ENCODE measurements around the gene MDH2.
A peak's percentile ranks its signal among the peaks of the same experiment; 100 is the strongest.

The MDH2 gene

DNA sequence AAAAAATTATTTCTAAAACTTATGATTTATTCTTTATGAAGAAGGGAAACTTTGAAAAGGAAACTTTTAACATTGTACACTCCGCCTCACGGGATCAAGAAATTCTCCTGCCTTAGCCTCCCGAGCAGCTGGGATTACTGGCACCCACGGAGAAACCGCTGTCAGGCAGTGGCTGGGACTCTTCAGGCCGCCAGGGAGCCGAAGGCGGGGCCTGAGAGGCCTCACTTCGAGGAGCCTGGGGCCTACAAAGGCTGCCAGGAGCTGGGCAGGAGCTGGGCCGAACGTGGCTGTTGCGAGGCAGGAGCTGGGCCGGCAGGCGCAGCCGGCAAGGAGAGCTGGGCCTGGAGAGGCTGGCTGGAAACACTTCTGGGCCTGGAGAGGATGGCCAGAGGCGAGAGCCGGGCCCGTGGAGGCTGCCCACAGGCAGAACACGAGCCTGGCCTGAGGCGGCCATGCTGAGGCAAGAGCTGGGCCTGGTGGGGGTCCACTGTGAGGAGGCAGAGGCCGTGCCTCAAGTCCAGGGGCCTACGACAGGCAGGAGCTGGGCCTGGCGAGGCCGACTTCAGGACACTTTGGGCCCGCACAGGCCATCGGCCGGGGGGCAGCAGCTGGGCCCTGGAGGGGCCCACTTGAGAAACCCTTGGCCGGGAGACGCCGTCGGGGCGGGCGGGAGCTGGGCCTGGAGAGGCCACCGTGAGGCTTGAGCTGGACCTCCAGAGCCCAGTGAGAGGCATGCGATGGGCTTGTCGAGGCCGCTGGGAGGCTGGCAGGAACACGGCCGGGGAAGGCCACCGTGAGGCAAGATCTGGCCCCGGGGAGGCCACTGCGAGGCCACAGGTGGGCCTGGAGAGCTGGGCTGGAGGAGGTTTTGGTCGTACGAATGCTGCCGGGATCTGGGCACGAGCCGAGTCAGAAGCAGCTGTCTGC, 23.7 kb downstream of the MDH2 start:
- Histone ChIP-seq H3K36me3 (replicated peaks in 1 of 2; ENCODE audit: control insufficient read depth in 2 of 2, insufficient read depth in 2 of 2, low read length in 2 of 2) (peaks cover 4 to 11% of the 10 kb centered on the region in 2 donors), H3K4me3 (ENCODE audit: low read length in 2 of 2) (no peak overlapping the region), H2BK120ac (ENCODE audit: low read depth, low read length) (peak overlapping the region; percentile 72), H3K27ac (replicated peaks; ENCODE audit: low read length) (no peak overlapping the region), H4K91ac (ENCODE audit: low read depth, low read length, poor library complexity) (no peak overlapping the region), H2BK5ac (ENCODE audit: low read length) (peak overlapping the region; percentile 82), H2AFZ (ENCODE audit: low read length) (peak overlapping the region; percentile 89), H3K4ac (ENCODE audit: low read length) (peak overlapping the region; percentile 84), H3K9me3 (replicated peaks in 1 of 2; ENCODE audit: control insufficient read depth in 2 of 2, insufficient read depth in 1 of 2, low read depth in 1 of 2, low read length in 2 of 2) (no peaks in the 10 kb centered on the region), H3K14ac (ENCODE audit: low read length) (peak overlapping the region; percentile 71), H4K8ac (ENCODE audit: low read depth, low read length) (peak overlapping the region; percentile 43), H3K23ac (ENCODE audit: low read depth, low read length, poor library complexity) (peak overlapping the region; percentile 65), H3K27me3 (ENCODE audit: control insufficient read depth in 3 of 3, insufficient read depth in 3 of 3, low read depth in 1 of 3, low read length in 3 of 3) (no peaks in the 10 kb centered on the region), H3K18ac (ENCODE audit: low read length) (peak overlapping the region; percentile 93), H3K4me1 (ENCODE audit: control insufficient read depth in 2 of 2, insufficient read depth in 1 of 2, low read depth in 1 of 2, low read length in 2 of 2) (no peaks in the 10 kb centered on the region), H2BK12ac (ENCODE audit: low read length) (peak overlapping the region; percentile 41), H3K4me2 (ENCODE audit: insufficient read depth, low read length, poor library complexity, severe bottlenecking) (no peak overlapping the region), H3K79me1 (ENCODE audit: low read depth, low read length) (peaks cover 4% of the 10 kb centered on the region), H3K9ac (ENCODE audit: low read depth, low read length, poor library complexity) (no peak overlapping the region), H2AK5ac (ENCODE audit: low read depth, low read length) (peak overlapping the region; percentile 96), H2BK15ac (ENCODE audit: low read length) (peak overlapping the region; percentile 89)
- no CpG with 5 or more reads among the region's 47 CpGs for WGBS, 2 donors (ENCODE audit: extremely low coverage in 2 of 2, insufficient read length in 2 of 2, insufficient replicate concordance in 1 of 2)
- DNase-seq (ENCODE audit: low spot score) = no peak

DNA sequence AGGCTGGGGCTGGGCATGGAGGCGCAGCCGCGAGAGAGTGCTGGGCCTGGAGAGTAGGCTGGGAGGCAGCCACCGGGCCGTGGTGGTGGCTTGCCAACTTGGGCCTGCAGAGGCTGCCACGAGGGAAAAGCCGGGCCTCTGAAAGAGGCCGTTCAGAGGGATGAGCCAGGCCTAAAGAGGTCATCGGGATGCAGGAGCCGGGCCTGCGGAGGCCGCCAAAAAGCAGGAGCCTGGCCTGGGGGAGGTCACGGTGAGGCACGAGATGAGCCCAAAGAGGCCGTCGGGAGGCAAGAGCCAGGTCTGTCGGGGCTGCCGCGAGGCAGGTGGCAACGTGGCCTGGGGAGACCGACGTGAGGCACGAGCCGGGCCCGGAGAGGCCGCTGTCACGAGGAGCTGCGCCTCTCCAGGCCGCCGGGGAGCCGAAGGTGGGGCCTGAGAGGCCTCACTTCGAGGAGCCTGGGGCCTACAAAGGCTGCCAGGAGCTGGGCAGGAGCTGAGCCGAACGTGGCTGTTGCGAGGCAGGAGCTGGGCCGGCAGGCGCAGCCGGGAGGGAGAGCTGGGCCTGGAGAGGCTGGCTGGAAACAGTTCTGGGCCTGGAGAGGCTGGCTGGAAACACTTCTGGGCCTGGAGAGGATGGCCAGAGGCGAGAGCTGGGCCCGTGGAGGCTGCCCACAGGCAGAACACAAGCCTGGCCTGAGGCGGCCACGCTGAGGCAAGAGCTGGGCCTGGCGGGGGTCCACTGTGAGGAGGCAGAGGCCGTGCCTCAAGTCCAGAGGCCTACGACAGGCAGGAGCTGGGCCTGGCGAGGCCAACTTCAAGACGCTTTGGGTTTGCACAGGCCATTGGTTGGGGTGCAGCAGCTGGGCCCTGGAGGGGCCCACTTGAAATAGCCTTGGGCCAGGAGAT, 24.6 kb downstream of the MDH2 start:
- no CpG with 5 or more reads among the region's 47 CpGs for WGBS, 2 donors (ENCODE audit: extremely low coverage in 2 of 2, insufficient read length in 2 of 2, insufficient replicate concordance in 1 of 2)

DNA sequence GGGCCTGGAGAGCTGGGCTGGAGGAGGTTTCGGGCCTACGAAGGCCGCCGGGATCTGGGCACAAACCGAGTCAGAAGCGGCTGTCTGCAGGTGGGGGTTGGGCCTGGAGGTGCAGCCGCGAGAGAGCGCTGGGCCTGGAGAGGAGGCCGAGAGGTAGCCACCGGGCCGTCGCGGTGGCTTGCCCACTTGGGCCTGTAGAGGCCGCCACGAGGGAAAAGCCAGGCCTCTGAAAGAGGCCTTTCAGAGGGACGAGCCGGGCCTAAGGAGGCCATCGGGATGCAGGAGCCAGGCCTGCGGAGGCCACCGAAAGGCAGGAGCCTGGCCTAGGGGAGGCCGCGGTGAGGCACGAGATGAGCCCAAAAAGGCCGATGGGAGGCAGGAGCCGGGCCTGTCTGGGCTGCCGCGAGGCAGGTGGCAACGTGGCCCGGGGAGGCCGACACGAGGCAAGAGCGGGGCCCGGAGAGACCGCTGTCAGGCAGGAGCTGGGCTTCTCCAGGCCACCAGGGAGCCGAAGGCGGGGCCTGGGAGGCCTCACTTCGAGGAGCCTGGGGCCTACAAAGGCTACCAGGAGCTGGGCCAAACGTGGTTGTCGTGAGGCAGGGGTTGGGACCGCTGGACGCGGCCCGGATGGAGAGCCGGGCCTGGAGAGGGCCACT, 25.6 kb downstream of the MDH2 start:
- no peak overlapping the region for H4K8ac ChIP-seq (ENCODE audit: low read depth, low read length)

More for the DNA sequence above, 24.6 kb downstream of the MDH2 start:
- H3K4me3 ChIP-seq (ENCODE audit: low read length in 2 of 2) = no peak overlapping the region
- H4K8ac ChIP-seq (ENCODE audit: low read depth, low read length) = peak overlapping the region; percentile 65
- H2BK120ac ChIP-seq (ENCODE audit: low read depth, low read length) = peak overlapping the region; percentile 72
- peaks cover 0 to 2% of the 10 kb centered on the region in 2 donors for H3K36me3 ChIP-seq (replicated peaks in 1 of 2; ENCODE audit: control insufficient read depth in 2 of 2, insufficient read depth in 2 of 2, low read length in 2 of 2)
- peak overlapping the region; percentile 96 for H2AK5ac ChIP-seq (ENCODE audit: low read depth, low read length)
- no peak overlapping the region for H4K91ac ChIP-seq (ENCODE audit: low read depth, low read length, poor library complexity)
- peak overlapping the region; percentile 82 for H2BK5ac ChIP-seq (ENCODE audit: low read length)
- no peaks in the 10 kb centered on the region for H3K4me1 ChIP-seq (ENCODE audit: control insufficient read depth in 2 of 2, insufficient read depth in 1 of 2, low read depth in 1 of 2, low read length in 2 of 2)
- peaks cover 4% of the 10 kb centered on the region for H3K79me1 ChIP-seq (ENCODE audit: low read depth, low read length)
- H3K27me3 ChIP-seq (ENCODE audit: control insufficient read depth in 3 of 3, insufficient read depth in 3 of 3, low read depth in 1 of 3, low read length in 3 of 3) = no peaks in the 10 kb centered on the region
- H3K9me3 ChIP-seq (replicated peaks in 1 of 2; ENCODE audit: control insufficient read depth in 2 of 2, insufficient read depth in 1 of 2, low read depth in 1 of 2, low read length in 2 of 2) = no peaks in the 10 kb centered on the region
- peak overlapping the region; percentile 8 for H3K14ac ChIP-seq (ENCODE audit: low read length)
- H3K4me2 ChIP-seq (ENCODE audit: insufficient read depth, low read length, poor library complexity, severe bottlenecking) = no peak overlapping the region
- no peak overlapping the region for H3K4ac ChIP-seq (ENCODE audit: low read length)
- peak overlapping the region; percentile 84 for H2BK12ac ChIP-seq (ENCODE audit: low read length)
- H3K9ac ChIP-seq (ENCODE audit: low read depth, low read length, poor library complexity) = no peak overlapping the region
- H3K23ac ChIP-seq (ENCODE audit: low read depth, low read length, poor library complexity) = peak overlapping the region; percentile 65
- no peak for DNase-seq (ENCODE audit: low spot score)
- peak overlapping the region; percentile 93 for H3K18ac ChIP-seq (ENCODE audit: low read length)
- H2AFZ ChIP-seq (ENCODE audit: low read length) = peak overlapping the region; percentile 89
- no peak overlapping the region for H3K27ac ChIP-seq (replicated peaks; ENCODE audit: low read length)
- H2BK15ac ChIP-seq (ENCODE audit: low read length) = peak overlapping the region; percentile 89

More for the DNA sequence above, 25.6 kb downstream of the MDH2 start:
- Histone ChIP-seq H2AFZ (ENCODE audit: low read length) (peak overlapping the region; percentile 51), H3K36me3 (replicated peaks in 1 of 2; ENCODE audit: control insufficient read depth in 2 of 2, insufficient read depth in 2 of 2, low read length in 2 of 2) (no peaks in the 10 kb centered on the region), H2BK5ac (ENCODE audit: low read length) (no peak overlapping the region), H3K27me3 (ENCODE audit: control insufficient read depth in 3 of 3, insufficient read depth in 3 of 3, low read depth in 1 of 3, low read length in 3 of 3) (no peaks in the 10 kb centered on the region), H3K4me1 (ENCODE audit: control insufficient read depth in 2 of 2, insufficient read depth in 1 of 2, low read depth in 1 of 2, low read length in 2 of 2) (no peaks in the 10 kb centered on the region), H2AK5ac (ENCODE audit: low read depth, low read length) (peak overlapping the region; percentile 68), H3K23ac (ENCODE audit: low read depth, low read length, poor library complexity) (no peak overlapping the region), H2BK15ac (ENCODE audit: low read length) (peak overlapping the region; percentile 69), H3K4me2 (ENCODE audit: insufficient read depth, low read length, poor library complexity, severe bottlenecking) (no peak overlapping the region), H2BK12ac (ENCODE audit: low read length) (no peak overlapping the region), H3K9ac (ENCODE audit: low read depth, low read length, poor library complexity) (no peak overlapping the region), H3K79me1 (ENCODE audit: low read depth, low read length) (peaks cover 4% of the 10 kb centered on the region), H3K18ac (ENCODE audit: low read length) (peak overlapping the region; percentile 24), H3K27ac (replicated peaks; ENCODE audit: low read length) (no peak overlapping the region), H3K4me3 (ENCODE audit: low read length in 2 of 2) (no peak overlapping the region), H4K91ac (ENCODE audit: low read depth, low read length, poor library complexity) (no peak overlapping the region), H2BK120ac (ENCODE audit: low read depth, low read length) (peak overlapping the region; percentile 11), H3K14ac (ENCODE audit: low read length) (no peak overlapping the region), H3K9me3 (replicated peaks in 1 of 2; ENCODE audit: control insufficient read depth in 2 of 2, insufficient read depth in 1 of 2, low read depth in 1 of 2, low read length in 2 of 2) (no peaks in the 10 kb centered on the region), H3K4ac (ENCODE audit: low read length) (no peak overlapping the region)
- DNase-seq (ENCODE audit: low spot score) = no peak
- no CpG with 5 or more reads among the region's 45 CpGs for WGBS, 2 donors (ENCODE audit: extremely low coverage in 2 of 2, insufficient read length in 2 of 2, insufficient replicate concordance in 1 of 2)
